ENCODE data around the gene SEMA4F. TPM values are rescaled to one million over a fixed set of nuclear protein-coding genes. Genes with fewer than 3 reads are reported as not detected.

The SEMA4F gene
- total RNA-seq, 1 experiment from 2014 or later: 6.6 TPM

DNA sequence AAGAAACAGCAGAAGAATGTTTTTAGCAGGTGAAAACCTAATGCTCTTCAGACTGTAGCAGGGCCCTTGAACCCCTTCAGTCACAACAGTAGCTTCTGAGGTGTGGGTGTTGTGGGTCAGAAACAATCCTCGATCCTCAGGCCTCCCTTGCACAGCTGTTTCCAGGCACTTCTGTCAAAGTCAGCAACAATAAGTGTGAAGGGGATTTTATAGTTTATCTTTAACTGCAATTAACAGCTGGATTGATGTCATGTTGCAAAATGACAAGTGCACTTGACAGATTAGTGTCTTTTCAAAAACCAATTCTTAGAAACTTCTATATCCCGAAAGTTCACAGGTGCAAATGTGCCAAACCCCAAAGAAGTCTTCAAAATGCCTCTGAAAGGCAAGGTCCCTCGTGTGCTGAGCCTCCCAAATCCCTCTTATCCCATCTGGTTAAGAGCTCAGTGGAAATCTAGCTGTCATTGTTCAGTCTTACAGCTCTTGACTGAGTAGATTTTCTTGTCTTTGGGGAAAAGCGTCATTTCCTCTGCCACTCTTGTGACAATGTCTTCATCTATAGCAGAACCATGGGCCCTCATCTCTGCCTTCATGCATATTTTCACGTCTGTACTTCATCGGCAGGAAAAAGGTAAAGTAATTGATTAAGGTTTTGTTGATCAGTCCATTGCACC, 35.5 kb upstream of the SEMA4F start:
- no peak overlapping the region for H2BK15ac ChIP-seq (ENCODE audit: low read depth, low read length)
- no peak overlapping the region for H4K8ac ChIP-seq (replicated peaks; ENCODE audit: insufficient read length, low read depth, low read length)
- H3K23ac ChIP-seq (ENCODE audit: insufficient read length, low read depth, low read length): no peak overlapping the region
- no peaks in the 10 kb centered on the region for H3K9me3 Mint-ChIP-seq
- no peak overlapping the region for H3K18ac ChIP-seq (ENCODE audit: insufficient read length, low read depth, low read length)
- no CpG with 5 or more reads among the region's 6 CpGs for WGBS (ENCODE audit: extremely low coverage, insufficient read length, low lambda C conversion rate)
- no peak overlapping the region for H2BK120ac ChIP-seq (ENCODE audit: low read depth, low read length, poor library complexity, severe bottlenecking)
- H3K36me3 Mint-ChIP-seq (ENCODE audit: insufficient read depth in 1 of 3, low read depth in 3 of 3): no peaks in the 10 kb centered on the region
- no peaks in the 10 kb centered on the region for H3K27me3 ChIP-seq (ENCODE audit: insufficient read depth, low read length)
- H4K5ac ChIP-seq (ENCODE audit: insufficient read length, low read depth, low read length): no peak overlapping the region
- no peaks in the 10 kb centered on the region for H3K9me3 ChIP-seq (ENCODE audit: control insufficient read depth, low read depth, low read length)
- H2BK5ac ChIP-seq (ENCODE audit: insufficient read length, low read length): no peak overlapping the region
- H3K27ac ChIP-seq (ENCODE audit: insufficient read length, low read depth, low read length): no peak overlapping the region
- H3K79me1 ChIP-seq (ENCODE audit: insufficient read depth, low read depth, low read length, poor library complexity, severe bottlenecking): no peaks in the 10 kb centered on the region
- H3K56ac ChIP-seq (ENCODE audit: insufficient read length, low read depth, low read length): no peak overlapping the region
- TF ChIP-seq, protein P1, sequence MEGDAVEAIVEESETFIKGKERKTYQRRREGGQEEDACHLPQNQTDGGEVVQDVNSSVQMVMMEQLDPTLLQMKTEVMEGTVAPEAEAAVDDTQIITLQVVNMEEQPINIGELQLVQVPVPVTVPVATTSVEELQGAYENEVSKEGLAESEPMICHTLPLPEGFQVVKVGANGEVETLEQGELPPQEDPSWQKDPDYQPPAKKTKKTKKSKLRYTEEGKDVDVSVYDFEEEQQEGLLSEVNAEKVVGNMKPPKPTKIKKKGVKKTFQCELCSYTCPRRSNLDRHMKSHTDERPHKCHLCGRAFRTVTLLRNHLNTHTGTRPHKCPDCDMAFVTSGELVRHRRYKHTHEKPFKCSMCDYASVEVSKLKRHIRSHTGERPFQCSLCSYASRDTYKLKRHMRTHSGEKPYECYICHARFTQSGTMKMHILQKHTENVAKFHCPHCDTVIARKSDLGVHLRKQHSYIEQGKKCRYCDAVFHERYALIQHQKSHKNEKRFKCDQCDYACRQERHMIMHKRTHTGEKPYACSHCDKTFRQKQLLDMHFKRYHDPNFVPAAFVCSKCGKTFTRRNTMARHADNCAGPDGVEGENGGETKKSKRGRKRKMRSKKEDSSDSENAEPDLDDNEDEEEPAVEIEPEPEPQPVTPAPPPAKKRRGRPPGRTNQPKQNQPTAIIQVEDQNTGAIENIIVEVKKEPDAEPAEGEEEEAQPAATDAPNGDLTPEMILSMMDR (conservative IDR thresholded peaks at IDR 0.05): no peak
- H3T11ph ChIP-seq (ENCODE audit: low read length): no peak overlapping the region
- H2AK5ac ChIP-seq (ENCODE audit: insufficient read length, low read length): no peak overlapping the region
- no peaks in the 10 kb centered on the region for H3K4me1 ChIP-seq (ENCODE audit: insufficient read depth, low read length)
- H3K79me2 ChIP-seq (ENCODE audit: insufficient read depth, low read length): no peaks in the 10 kb centered on the region
- H2BK20ac ChIP-seq (ENCODE audit: low read depth, low read length, poor library complexity, severe bottlenecking): no peak overlapping the region
- peaks cover 6% of the 10 kb centered on the region in 2 experiments for H3K4me1 Mint-ChIP-seq
- peaks cover 5% of the 10 kb centered on the region; the same call in 1 of the 2 replicates for H3K27me3 Mint-ChIP-seq (ENCODE audit: low read depth)
- H4K91ac ChIP-seq (ENCODE audit: insufficient read length, low read depth, low read length): no peak overlapping the region
- no peak overlapping the region for H3K4me3 Mint-ChIP-seq
- H3K4me2 ChIP-seq (ENCODE audit: insufficient read depth, insufficient read length, low read length): no peak overlapping the region
- H3K27ac Mint-ChIP-seq: no peak overlapping the region
- no peak overlapping the region for H3K14ac ChIP-seq (ENCODE audit: insufficient read depth, low read length)
- H3K4ac ChIP-seq (ENCODE audit: low read depth, low read length): no peak overlapping the region
- no peak overlapping the region for H2BK12ac ChIP-seq (ENCODE audit: insufficient read length, low read depth, low read length)
- no peak overlapping the region for H2AFZ ChIP-seq (ENCODE audit: low read length)
- no peak overlapping the region for H3K9ac ChIP-seq (ENCODE audit: extremely low read depth, insufficient read length, low read length)
- H3K23me2 ChIP-seq (ENCODE audit: insufficient read length, low read depth, low read length, poor library complexity, severe bottlenecking): no peaks in the 10 kb centered on the region
- no peak for DNase-seq
- no peaks in the 10 kb centered on the region for H4K20me1 ChIP-seq (ENCODE audit: control insufficient read depth, insufficient read depth, insufficient read length)

All from H9 (cell line).